Measurements from ENCODE around the gene PDE4C. TPM values are rescaled to one million over a fixed set of nuclear protein-coding genes. Genes with fewer than 3 reads are reported as not detected.

Gene PDE4C
- total RNA-seq, 4 donors from 2014 or later: not detected

DNA sequence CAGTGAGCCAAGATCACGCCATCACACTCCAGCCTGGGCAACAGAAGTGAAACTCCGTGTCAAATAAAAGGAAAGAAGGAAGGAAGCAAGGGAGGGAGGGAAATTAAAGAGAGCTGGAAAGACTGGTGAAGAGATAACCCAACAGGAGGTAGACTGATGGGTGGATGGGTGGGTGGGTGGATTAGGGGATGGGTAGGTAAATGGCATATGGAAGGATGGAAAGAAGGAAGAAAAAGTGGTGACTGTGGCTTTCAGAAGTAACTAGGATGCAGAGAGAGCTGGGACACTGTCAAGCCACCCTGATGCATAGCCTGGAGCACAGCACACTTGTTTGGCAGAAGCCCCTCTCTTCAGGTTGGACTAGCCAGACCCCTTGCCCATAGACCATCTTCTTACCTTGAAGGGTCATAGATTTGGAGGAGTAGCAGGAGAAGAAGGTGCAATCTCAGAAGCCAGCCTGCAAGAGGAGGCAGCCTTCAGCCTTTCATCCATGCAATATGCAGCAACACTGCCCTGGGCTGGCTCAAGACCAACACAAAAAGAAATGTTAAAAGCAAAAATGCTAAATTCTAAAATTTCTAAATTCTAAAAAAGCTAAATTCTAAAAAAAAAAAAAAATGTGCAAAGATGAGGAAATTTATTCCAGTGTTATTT is 43.0 kb upstream of the PDE4C start:
- TF ChIP-seq, protein P1, sequence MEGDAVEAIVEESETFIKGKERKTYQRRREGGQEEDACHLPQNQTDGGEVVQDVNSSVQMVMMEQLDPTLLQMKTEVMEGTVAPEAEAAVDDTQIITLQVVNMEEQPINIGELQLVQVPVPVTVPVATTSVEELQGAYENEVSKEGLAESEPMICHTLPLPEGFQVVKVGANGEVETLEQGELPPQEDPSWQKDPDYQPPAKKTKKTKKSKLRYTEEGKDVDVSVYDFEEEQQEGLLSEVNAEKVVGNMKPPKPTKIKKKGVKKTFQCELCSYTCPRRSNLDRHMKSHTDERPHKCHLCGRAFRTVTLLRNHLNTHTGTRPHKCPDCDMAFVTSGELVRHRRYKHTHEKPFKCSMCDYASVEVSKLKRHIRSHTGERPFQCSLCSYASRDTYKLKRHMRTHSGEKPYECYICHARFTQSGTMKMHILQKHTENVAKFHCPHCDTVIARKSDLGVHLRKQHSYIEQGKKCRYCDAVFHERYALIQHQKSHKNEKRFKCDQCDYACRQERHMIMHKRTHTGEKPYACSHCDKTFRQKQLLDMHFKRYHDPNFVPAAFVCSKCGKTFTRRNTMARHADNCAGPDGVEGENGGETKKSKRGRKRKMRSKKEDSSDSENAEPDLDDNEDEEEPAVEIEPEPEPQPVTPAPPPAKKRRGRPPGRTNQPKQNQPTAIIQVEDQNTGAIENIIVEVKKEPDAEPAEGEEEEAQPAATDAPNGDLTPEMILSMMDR (IDR thresholded peaks at IDR 0.05; ENCODE audit: low read depth): no peak

DNA sequence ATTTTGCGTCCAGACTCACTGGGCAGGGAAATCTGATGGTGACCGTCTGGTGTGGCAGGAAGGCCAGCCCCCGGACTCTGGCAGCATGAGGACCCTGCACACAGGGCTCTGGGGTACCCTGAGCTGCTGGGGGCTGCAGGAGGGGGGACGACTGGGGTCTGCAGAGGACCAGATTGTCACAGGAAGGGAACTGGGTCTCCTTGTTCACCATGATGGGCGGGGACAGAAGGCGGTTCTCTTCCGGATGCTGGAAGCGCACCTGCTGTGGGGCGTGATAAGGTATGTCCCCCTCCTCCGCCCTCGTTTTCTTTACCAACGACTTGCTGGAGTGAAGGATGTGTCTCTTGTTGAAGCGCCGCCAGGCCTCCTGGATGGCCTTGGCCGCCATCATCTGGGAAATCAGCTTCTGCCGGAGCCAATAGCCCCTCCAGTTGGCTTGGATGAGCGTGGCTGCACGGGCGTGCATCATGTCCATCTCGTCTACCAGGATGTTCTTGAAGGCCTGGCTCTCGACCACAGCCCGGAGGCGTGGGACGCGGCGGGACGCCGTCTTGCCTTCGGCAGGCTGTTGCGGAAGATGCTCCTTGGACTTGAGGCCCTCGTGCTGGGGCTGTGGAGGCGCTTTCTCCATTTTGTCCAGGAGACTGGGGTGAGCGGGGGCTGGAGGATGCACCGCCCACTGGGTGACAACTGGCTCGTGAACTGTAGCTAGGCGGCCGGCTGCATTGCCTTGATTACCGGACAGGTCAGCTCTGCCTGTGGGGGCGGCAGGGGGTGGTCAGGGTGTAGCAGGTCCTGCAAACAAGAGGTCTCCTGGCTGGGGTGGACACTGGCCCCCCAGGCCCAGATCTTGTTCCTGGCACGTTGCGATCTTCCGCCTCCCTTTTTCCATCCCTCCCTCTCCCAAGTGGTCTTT is 40.8 kb upstream of the PDE4C start:
- TF ChIP-seq, protein P1 (IDR thresholded peaks at IDR 0.05; ENCODE audit: low read depth): no peak

DNA sequence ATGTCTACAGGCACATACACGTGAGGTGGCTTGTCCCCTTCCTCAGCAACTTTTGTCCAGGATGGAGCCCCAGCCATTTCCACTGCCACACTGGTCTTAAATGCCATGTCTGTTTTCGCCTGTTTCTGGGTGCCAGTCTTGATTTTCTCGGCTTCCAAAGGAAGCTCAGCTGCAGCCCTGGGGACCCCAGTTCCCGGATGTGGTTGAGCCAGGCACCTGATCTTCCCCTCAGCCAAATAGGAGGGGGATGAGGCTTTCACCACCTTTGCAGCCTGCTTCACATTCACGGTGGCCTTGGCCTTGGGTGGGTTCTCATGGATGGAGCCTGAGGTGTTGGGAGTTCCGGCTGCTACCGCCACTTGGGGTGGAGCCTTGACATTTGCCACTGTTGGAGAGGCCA is 39.3 kb upstream of the PDE4C start:
- TF ChIP-seq, protein P1 (IDR thresholded peaks at IDR 0.05; ENCODE audit: low read depth): no peak

DNA sequence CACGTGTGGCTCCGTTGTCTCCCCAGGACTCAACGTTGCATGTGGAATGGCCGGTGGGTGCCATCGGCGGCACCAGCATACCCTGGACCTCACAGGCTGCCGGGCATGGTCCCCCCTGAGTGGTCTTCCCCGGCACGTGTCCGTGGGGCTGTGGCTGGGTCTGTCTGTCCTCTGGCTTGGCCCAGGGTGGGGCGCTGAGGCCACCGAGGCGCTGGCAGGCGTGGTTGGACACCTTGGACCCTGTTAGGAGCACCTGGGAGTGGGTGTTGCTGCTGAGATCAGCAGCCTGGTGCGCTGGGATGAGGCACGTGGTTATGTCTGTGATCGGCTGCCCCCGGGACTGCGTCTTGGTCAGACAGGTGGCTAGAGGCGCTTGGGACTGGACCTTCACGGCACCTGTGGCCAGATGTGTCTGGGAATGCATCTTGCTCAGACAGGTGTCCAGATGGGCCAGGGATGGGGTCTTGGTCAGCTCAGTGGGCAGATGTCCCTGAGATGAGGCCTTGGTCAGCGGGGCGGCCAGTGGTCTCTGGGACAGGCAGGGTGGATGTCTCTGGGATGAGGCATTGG is 38.8 kb upstream of the PDE4C start:
- TF ChIP-seq, protein P1 (IDR thresholded peaks at IDR 0.05; ENCODE audit: low read depth): no peak

DNA sequence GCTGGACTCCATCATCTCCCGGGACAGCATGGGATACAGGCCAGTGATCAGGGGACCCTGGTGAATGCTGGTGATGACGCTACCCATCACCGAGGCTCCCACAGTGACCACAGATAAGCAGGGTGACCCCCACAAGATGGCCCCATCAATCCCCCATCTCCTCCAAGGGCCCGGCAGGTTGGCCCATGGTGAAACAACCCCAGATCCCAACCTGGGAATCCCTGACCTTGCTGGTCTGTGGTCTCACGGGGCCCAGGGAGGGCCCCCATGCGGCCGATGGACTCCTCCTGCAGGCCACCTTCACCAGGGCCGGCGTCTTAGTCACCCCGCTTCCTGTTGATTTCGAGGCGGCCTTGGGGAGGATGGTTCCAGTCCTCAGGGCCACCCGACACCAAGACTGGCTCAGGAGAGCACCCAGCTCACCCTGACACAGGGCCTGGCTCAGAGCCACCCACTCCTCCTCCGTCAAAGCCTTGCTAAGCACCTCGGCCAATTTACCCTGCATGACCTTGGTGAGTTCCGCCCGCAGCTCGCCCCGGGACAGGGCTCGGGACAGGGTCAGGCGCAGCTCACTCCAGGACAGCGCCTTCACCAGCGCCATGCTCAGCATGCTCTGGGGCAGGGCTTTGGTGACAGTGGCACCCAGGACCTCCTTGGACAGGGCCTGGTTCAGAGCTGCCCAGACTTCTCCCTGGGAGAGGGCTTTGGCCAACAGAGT is 38.1 kb upstream of the PDE4C start:
- TF ChIP-seq, protein P1 (IDR thresholded peaks at IDR 0.05; ENCODE audit: low read depth): no peak

DNA sequence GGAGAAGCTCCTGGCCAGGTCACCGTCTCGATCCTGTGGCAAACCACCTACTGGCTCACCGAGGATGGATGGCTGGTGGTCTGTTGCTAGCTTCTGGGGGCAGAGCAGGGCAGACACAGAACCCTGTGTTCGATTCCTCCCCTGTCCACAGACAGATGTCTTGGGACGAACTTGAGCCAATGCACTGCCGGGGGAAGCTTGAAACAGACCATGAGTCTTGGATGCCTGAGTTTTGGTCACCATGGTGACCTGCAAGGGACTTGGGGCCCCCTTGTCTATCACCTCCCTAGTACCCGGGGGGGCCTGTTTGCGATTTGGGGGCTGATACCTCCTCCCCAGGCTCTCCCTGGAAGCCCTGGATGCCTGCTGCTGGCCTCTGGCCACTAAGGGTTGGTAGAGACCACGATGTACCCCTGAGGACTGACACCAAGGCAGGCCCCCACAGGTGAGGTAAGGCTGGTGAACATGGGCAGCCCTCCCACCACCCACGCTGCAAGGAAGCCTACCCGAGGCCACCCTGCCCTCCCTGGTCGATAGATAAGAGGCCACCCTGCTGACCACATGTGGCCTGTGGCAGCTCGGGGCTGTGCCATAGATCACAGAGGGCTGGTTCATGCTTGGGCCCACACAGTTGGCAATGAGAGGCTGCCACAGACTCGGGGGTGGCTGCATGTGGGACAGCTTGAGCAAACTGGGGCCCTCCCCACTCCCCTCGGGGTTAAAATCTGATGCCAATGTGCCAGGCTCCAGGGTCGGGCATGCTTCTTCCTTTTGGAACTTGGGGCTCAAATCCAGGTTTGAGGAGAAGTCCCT is 37.3 kb upstream of the PDE4C start:
- TF ChIP-seq, protein P1 (IDR thresholded peaks at IDR 0.05; ENCODE audit: low read depth): no peak

All from subcutaneous adipose tissue (tissue), 4 donors.